GF-D8 (cell line): Measurements from ENCODE around the gene SGMS1.
"Not testable (repeated sequence)": the region's sequence is repeated elsewhere in the genome, so short reads cannot be mapped to it uniquely, and the experiment has no call there.

Experiments
- DNase-seq: peaks from one replicate; lab custom pipeline; 2025; lab: John Stamatoyannopoulos, UW

SGMS1 gene

DNA sequence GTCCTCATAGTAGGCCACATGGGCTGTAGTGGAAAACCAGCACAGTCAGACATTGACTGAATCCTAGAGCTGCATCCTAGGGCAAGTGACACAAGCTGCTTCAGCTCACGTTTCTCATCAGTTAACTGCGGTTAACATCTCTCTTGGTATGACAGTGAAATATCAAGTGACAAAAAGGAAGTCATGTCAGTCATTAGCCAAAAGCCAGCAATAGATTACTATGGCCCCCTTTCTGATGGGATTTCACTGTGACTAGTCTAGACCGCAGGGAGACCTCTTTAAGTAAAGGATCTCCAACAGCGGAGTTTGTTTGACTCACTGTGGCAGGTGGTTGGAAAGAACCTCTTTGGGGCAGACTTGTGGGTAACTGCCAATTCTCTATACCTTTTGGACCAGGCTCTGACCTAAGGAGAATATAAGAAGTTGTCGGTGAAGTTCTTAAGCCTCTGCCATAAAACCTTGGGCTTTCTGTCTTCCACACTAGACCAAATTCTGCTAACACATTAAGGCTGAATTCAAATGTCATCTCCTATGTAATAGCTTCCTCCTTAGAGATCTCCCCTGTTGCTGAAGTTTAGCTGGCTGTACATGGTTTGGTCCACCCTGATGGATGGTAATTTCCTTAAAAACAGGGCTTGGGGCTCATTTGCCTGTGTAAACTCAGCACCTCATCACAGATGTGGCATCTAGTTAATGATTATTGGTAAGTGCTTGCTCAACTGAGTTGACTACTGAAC lies 115.3 kb downstream of the SGMS1 start:
- DNase-seq = no peak

DNA sequence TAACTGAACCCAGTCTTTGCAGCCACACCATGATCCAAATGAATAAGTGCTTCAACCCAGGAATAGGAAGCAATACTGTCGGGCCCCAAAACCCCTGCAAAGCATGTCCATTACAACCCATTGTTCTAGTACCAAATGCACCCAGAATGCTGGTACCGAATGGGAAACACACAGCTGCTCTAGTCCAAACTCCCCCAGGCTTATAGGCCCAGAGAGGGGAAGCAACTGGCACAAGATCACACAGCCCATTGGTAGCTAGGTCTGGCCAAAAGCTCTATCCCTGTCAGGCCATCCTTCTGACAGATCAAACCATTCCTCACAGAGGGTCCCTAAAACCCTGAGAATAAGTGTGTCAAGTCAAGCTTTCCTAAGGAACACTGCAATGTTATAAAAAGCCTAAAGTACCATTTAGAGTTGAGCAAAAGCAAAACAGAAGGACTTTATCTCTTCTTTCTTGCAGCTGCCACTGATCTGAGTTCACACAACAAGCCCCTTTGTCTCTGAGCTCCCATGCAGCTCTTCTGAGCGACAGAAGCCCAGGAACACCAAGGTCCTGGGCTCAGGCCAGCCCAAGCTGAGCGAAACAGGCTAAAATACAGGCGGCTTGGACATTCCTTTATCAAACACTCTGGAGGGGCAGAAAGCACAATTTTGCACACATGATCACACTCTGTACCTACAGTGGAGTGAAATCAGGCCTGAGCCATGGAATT lies 116.7 kb downstream of the SGMS1 start:
- DNase-seq = no peak

DNA sequence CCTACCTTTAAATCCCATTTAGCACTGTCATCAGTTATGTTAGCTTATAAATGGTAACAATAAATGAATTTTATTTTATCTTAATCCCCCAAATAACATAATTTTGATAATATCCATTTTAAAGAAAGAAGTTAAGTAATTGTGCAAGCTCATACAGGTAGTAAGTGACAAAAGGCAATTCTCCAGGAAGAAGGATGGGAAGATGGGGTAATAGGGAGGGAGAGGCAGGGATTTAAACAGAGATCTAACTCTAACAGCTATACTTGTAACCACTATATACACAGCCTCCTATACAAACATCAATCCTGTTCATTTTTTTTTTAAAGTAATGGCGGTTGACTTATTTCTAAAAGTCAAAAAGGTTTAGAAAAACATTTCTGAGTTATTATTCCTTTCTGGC lies 119.4 kb downstream of the SGMS1 start:
- no peak for DNase-seq

DNA sequence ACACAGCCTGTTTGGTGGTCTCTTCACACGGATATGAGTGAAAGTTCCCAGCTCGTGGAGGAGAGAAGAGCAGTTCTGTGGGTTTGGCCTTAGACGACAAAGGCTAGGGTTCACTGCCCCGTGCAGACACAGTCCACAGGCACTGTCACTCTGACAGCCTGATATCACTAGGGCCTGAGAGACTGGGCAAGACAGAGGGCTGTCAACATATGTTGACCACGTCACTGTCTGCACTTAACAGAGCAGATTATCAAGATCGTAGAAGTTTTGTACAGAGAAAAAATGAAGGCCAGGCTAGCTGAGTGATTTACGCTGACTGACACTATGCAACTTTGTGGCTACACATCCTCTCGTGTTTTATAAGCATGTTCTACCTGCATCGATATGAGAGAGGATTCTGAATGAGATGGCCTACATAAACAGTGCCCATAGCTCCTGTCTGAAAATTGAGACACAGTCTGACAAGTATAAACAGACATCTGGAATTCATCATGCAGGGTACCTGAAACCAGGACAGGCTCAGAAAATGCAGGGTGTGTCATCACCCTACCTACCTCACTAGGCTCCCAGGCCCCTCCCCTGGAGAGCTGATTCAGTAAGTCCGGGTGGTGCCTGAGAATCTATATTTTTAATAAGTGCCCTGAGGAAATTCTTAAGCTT lies 120.0 kb downstream of the SGMS1 start:
- DNase-seq = no peak

DNA sequence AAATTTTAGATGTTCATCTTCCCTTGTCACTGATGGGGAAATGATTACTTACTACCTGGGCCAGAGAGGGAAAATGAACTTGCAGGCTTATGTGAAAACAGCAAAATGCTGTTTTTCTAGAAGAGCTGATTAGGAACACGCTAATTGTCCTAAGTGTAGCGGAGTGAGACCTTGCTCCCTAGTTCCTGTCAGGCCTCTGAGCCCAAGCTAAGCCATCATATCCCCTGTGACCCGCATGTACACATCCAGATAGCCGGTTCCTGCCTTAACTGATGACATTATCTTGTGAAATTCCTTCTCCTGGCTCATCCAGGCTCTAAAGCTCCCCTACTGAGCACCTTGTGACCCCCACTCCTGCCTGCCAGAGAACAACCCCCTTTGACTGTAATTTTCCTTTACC lies 120.6 kb downstream of the SGMS1 start:
- not testable (repeated sequence) for DNase-seq

DNA sequence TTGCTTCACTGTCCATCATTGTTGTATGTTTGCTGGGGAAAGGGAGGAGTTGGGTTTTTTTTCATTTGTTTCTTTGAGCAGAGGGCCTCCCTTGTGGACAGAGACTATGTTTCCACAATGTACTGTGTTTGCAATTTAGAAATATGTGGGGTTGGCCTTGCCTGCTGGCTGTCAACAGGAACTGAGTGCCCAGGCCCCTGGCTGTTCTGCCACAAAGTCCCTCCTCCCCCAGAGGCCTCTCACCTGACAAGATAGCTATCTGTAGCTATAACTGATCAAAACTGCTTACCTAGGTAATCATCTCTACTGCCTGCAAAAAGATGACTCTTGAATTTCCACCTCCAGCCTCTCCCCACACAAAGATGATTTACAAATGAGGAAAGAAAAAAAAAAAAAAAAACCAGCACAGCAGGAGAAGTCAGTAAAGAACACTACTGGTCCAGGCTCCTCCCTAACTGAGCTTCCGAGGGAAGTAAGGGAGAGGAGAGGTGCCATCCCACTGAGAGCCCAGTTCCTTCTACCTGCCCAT lies 121.8 kb downstream of the SGMS1 start:
- DNase-seq = no peak

DNA sequence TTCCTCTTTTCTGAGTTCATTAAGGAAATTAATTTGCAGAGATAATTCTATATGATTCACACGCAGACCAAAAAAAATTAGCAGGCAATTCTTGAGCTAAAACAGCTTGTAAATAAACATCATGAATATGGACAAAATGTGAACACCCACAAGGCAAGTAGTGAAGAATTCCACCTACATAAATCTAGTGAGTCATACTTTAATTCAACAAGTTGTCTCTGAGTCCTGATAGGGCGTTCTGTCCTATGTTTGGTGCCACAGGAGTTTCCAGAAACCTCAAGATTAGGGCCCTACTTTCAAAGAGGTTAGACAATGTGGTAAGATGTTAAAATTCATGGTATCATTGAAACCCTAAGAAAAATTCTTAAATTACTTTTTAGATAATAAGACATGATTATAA lies 122.3 kb downstream of the SGMS1 start:
- DNase-seq = no peak

DNA sequence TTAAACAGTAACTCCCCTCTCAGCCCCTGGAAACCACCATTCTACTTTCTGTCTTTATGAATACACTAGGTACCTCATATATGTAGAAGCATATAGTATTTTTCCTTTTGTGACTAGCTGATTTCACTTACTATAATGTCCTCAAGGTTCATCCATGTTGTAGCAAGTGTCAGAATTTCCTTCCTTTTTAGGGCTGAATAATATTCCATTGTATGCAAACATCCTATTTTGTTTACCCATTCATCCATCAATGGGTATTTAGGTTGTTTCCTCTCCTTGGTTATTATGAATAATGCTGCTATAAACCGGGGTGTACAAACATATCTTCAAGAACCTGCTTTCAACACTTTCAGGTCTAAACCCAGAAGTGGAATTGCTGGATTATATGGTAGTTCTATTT lies 125.3 kb downstream of the SGMS1 start:
- DNase-seq = no peak

DNA sequence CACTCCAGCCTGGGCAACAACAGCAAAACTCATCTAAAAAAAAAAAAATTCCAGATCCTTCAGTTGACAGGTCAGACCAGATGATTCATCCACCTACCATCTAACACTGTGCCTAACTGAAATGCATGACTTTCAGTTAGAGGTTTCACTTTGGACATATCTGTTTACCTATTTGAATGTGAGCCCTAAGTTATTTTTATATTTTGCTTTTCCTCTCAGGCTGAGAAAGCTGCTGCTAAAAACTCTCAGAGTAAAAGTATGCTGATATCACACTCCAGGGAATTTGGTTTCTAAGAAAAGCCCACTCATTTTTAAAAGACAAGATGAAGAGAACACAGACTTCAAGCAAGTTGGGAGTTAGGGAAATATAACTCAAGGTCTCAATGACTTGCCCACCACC lies 126.0 kb downstream of the SGMS1 start:
- DNase-seq = no peak

DNA sequence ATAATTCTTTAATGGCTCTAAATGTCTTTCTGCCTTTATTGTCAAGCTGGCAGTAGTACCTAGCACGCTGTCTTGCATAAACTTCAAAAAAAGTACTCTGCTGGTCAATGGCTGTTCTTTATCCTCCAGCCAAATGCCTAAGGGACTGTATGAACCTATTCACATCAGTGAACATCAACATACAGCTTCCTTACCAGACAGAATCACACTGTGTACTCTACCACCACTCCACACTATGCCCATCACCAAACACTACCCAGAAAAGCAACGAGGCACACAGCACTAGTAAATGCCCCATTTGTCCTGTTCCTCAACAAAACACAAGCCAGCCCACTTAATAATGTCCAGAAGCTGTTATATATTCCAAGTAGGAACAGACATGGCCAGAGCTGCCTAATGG lies 127.5 kb downstream of the SGMS1 start:
- DNase-seq = no peak

DNA sequence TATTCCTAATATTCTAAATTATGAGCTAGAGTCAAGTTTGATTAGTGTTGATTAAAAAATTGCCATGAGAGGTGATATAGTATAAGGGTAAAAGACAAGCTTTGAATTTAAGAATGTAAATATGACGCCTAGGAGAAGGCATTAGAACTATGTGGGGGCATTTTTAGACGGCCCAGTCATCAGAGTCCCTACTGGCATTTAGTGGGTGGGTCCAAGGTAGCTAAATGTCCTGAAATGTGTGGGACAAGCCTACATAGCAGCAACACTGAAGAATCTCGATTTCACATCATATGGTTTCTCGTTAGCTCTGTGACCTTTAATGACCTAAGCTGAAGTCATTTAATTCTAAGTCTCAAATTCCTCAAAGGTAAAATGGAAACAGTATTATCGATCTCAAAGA lies 133.5 kb downstream of the SGMS1 start:
- DNase-seq = no peak

DNA sequence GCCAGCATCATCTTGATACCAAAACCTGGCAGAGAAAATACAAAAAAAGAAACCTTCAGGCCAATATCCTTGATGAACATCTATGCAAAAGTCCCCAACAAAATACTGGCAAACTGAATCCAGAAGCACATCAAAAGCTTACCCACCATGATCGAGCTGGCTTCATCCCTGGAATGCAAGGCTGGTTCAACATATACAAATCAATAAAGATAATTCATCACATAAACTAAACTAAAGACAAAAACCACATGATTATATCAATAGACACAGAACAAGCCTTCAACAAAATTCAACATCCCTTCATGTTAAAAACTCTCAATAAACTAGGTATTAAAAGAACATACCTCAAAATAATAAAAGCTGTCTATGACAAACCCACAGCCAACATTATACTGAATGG lies 139.2 kb downstream of the SGMS1 start:
- DNase-seq = not testable (repeated sequence)

DNA sequence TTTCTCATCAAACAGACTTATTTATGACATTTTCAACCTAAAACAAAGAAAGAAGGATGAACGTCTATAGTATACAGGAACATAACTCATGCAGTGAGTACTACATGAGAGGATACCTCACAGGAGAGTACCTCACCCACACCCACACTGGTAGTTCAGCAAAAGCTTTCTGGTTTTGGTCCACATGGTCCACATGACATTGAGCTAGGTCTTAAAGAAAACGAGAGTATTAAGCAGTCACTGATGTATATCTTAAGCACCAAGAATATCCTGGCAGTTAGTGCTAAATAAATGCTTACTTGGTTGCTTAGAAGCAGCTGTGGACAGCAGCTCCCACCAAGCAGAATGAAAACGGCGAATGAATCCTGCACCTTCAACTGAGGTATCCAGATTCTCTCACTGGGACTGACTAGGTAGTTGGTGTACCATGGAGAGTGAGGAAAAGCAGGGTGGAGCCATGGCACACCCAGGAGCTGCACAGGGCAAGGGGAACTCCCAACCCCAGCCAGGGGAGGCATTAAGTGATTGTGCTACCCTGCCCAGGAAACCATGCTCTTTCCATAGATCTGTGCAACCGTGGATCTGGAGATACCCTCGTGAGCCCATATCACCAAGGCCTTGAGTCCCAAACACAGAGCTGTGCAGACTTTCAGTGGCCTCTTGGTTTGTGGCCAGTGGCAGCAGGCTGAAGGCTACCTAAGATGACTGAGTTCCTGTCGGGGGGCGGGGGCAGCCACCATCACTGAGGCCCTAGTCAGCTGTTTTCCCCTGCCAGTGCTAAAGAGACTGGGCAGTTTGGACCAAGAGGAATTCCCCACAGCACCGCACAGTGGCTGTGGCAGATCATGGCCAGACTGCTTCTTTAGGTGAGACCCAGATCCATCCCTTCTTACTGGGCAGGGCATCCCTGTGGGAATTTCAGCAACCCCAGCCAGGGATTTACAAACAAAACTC lies 143.4 kb downstream of the SGMS1 start:
- no peak for DNase-seq

DNA sequence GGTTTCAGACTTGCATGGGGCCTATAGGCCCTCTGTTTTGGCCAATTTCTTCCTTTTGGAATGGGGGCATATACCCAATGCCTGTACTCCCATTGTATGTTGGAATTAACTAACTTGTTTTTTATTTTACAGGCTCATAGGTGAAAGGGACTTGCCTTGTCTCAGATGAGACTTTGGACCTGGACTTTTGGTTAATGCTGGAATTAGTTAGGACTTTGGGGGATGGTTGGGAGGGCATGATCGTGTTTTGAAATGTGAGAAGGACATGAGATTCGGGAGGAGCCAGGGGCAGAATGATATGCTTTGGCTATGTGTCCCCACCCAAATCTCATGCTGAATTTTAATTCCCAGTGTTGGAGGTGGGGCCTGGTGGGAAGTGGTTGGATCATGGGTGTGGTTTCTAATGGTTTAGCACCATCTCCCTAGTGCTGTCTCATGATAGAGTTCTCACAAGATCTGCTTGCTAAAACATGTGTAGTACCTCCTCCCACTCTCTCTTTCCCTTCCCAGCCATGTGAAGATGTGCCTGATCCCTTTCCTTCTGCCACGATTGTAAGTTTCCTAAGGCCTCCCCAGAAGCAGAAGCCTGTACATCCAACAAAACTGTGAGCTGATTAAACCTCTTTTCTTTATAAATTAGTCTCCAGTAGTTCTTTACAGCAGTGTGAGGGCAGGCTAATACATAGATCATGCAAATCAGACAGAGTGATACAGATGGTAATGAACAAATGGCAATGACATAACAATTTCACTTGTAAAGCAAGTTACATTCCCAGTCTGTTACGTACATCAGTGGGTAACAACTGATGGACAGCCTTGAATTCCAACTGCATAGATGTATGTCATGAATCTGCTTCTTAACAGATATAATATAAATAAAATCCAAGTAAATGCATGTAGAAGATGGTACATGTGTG lies 146.2 kb downstream of the SGMS1 start:
- DNase-seq = no peak

DNA sequence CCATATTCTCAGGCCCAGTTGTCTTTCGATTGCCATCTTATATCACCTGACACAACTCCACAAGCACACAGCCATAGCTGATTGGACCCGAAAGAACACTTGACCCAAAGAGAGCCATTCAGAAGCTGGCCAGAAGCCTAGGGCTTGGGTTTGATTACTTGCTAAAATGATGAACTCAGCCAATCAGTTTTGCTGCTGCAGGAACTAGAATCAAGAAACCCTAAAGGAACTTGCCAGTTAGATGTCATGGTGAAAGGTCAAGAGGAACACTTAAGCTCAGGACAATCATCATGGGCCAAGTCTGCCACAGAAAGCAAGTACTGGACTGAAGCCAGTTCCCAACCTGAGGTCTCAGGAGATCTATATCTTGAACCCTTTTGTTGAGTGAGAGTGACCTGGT lies 150.0 kb downstream of the SGMS1 start:
- no peak for DNase-seq

DNA sequence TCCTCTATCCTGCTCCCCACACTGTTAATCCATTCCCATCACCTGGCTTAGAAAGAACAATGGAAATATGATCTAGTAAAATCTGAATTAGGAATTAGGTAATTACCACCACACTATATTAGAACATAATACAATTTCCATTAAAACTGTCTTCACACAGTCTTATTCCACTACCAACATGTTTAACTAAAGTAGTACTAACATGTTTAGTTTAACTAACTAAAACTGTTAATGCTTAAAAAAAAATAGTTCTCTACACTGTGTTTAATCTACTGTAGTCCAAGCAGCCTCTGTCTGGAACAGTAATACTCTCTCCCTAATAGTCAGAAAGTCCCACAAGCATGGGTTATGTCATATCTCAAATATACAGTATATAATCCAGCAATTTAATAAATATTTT lies 150.8 kb downstream of the SGMS1 start:
- DNase-seq = no peak

DNA sequence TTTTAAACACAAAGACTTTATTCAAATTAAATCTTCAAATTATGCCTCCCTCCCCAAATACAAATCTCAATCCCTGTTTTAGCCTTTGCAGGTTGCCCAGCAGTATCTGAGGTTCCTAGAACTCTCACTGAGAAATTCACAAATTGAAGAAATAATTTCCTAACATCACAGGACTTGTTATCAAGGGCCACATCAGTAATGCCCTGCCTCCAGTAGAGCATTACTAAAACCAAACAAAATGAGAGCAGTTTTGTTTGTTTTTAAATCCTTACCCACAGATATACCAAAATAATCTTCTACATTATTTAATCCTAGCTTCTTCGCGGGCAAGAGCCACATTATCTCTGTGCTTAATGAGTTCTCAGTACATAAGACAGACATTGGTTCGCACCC lies 152.2 kb downstream of the SGMS1 start:
- no peak for DNase-seq

DNA sequence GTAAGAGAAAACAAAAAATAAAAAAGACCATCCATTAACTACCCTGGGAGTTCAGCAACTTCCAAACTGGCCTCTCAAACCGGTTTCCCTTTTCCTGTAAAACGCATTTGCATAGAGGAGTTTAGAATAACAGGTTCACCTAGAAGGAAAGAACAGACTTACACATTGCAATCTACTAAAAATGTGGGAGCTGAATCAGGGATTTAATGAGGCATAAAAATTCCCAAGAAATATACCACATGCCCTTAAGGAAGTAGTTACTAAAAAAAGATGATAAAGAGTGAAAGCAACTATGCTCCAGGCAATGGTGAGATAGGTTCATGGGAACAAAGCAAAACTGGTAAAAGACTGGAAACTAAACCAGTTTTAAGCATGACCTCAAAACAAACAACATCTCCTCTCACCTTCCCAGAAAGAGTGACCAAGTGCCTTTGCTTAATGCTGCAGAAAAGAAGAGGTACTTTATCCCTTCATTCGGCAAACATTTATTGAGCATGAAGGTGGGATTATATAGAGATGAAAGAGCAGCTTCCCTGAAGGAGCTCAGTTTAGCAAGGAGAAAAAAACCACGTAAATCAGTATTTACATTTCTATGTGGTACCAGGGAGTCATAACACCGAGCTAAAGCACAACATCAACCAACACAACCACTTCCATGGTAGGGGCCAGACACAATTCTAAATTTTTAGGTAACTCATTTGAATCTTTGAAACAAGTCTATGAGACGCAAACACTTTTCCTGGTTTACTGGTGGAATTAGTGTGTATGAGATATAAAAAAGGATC lies 152.8 kb downstream of the SGMS1 start:
- DNase-seq = no peak

DNA sequence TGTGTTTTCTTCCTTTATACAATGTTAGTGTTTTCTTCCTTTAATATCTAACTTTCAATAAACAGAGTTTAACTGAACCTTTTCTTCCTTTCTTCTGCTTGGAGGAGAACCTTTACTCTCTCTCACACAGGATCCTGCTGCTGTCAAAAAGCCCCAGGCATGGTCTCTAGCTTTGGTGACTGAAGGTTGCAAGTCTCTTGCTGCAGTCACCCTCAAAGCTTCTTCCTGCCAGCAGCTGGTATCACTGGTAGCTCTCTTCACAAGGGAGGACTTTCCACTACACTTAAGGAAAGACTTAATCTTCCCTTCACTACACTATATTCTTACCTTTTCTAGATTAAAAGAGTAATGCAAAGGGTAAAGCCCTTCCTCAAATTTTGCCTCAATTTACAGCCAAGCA lies 153.4 kb downstream of the SGMS1 start:
- DNase-seq = peak; percentile 23

DNA sequence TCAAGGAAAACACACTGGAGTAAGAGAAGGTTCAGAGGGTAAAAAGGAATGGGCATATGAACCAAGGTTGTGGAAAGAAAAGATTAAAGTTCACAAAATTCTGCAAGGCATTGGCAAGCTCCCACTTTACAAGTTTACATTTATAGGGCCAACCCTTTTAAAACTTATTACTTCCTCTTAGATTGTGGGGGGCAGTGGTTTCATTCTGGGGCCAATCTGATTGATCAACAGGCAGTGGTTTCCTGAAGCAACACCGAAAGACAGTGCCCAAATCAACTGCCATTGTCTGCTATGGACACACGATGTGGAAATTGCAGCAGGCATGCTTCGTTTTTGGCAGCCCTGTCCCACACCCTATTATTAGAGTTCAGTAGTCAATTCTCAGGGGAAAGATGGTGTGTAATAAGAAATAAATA lies 154.0 kb downstream of the SGMS1 start:
- peak; percentile 84 for DNase-seq
